Spinal cord (tissue), 10 donors: ENCODE results near the gene RNF212B. TPM values are rescaled to one million over a fixed set of nuclear protein-coding genes. Genes with fewer than 3 reads are reported as not detected.

ENCODE experiments used
- DNase-seq, 6 donors: peaks; one replicate each; pipeline versions ENCODE4 v3.0.0 to v3.0.0-alpha.2; 2013 to 2015; ENCODE audit warnings: low spot score in 6 of 6, low read depth in 4 of 6
- H3K27ac ChIP-seq: one replicate; pipeline ENCODE4 v1.5.1; 2013; ENCODE audit warnings: low read depth, low read length, control low read depth
- H3K27me3 ChIP-seq: one replicate; pipeline ENCODE4 v1.6.1; 2013; ENCODE audit warnings: low read length; ENCODE audit not compliant: control insufficient read depth, insufficient read depth
- H3K36me3 ChIP-seq: one replicate; pipeline ENCODE4 v1.6.1; 2013; ENCODE audit warnings: low read length; ENCODE audit not compliant: control insufficient read depth, insufficient read depth
- H3K4me1 ChIP-seq: one replicate; pipeline ENCODE4 v1.6.1; 2013; ENCODE audit warnings: low read length; ENCODE audit not compliant: control insufficient read depth, insufficient read depth
- H3K4me3 ChIP-seq: one replicate; pipeline ENCODE4 v1.5.1; 2013; ENCODE audit warnings: low read depth, low read length, control low read depth
- H3K9me3 ChIP-seq: one replicate; pipeline ENCODE4 v1.6.1; 2013; ENCODE audit warnings: low read length; ENCODE audit not compliant: control insufficient read depth, insufficient read depth
- WGBS: methylation state at CpG from one replicate; pipeline ENCODE4 v1.1.5; 2013; ENCODE audit warnings: missing lambda C conversion rate; ENCODE audit not compliant: insufficient coverage; 5-methylcytosine and 5-hydroxymethylcytosine counted together
- polyA plus RNA-seq, 2 donors: library from polyadenylated mRNA; unstranded; fragments of 120-200 nt; gene quantifications; one replicate each; pipeline ENCODE4 v1.2.1, GENCODE V29; 2013; ENCODE audit not compliant: insufficient read length in 2 of 2
- total RNA-seq, 2 donors: library from RNA; depleted of rRNA in 1 of 2; stranded (reverse); fragments of 120-200 nt in 1 of 2; fragments of >200 nt in 1 of 2; gene quantifications; one replicate each; pipeline versions ENCODE4 v1.2.3 to v1.2.4, GENCODE V29; 2013 to 2014
- donor health status: healthy.

The RNF212B gene
- total and polyA plus RNA-seq, 4 donors = not detected

DNA sequence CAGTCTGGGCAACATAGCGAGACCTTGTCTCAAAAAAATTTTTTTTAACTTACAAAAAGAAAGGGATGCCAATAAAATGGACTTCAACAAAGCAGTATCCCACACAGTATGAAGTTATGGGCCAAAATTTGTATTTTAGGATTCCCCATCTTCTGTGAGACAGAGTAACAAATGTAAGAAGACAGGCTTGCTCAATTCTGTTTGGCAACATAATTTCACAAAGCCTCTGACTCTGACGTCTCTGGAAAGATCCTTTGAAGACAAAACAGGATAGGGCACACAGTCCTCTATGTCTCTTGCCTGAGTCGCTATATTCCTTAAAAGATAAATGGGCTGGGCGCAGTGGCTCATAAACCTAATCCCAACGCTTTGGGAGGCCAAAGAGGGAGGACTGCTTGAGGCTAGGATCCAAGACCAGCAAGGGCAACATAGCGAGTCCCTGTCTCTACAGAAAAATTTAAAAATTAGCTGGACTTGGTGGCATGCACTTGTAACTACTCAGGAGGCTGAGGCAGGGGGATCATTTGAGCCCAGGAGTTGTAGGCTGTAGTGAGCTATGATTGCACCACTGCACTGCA, 49.3 kb downstream of the RNF212B start:
- Histone ChIP-seq H3K27me3 (no peaks in the 10 kb centered on the region), H3K36me3 (no peaks in the 10 kb centered on the region), H3K9me3 (no peaks in the 10 kb centered on the region), H3K4me3 (peak overlapping the region; percentile 93), H3K27ac (peak overlapping the region; percentile 94), H3K4me1 (peaks cover 15% of the 10 kb centered on the region)
- 67% methylated on average over 5 of the region's 6 CpGs for WGBS
- no peak for DNase-seq

DNA sequence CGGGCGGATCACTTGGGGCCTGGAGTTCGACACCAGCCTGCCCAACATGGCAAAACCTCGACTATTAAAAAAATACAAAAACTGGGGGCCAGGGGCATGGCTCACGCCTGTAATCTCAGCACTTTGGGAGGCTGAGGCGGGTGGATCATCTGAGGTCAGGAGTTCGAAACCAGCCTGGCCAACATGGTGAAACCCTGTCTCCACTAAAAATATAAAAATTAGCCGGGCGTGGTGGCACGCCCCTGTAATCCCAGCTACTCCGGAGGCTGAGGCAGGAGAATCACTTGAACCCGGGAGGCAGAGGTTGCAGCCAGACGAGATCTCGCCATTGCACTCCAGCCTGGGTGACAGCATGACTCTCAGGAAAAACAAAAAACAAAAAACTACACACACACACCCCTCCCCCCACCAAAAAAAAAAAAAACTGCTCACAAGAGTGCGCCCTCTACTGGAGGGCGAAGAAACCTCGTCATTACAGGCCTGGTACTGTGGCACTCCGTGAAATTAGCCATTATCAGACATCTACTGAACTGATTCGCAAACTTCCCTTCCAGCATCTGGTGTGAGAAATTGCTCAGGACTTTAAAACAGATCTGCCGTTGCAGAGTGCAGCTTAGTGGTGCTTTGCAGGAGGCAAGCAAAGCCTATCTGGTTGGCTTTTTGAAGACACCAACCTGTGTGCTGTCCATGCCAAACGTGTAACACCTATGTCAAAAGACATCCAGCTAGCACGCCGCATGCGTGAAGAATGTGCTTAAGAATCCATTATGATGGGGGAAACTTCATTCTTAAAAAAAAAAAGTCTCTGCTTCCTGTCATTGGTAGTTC, 57.2 kb downstream of the RNF212B start:
- Histone ChIP-seq H3K4me1 (peaks cover under 1% of the 10 kb centered on the region), H3K27me3 (no peaks in the 10 kb centered on the region), H3K27ac (no peak overlapping the region), H3K4me3 (no peak overlapping the region), H3K36me3 (peaks cover 18% of the 10 kb centered on the region), H3K9me3 (no peaks in the 10 kb centered on the region)
- peak in 3 of 6 donors; percentile 39 to 67 (median 55) for DNase-seq
- 32% methylated on average over 17 of the region's 24 CpGs for WGBS

DNA sequence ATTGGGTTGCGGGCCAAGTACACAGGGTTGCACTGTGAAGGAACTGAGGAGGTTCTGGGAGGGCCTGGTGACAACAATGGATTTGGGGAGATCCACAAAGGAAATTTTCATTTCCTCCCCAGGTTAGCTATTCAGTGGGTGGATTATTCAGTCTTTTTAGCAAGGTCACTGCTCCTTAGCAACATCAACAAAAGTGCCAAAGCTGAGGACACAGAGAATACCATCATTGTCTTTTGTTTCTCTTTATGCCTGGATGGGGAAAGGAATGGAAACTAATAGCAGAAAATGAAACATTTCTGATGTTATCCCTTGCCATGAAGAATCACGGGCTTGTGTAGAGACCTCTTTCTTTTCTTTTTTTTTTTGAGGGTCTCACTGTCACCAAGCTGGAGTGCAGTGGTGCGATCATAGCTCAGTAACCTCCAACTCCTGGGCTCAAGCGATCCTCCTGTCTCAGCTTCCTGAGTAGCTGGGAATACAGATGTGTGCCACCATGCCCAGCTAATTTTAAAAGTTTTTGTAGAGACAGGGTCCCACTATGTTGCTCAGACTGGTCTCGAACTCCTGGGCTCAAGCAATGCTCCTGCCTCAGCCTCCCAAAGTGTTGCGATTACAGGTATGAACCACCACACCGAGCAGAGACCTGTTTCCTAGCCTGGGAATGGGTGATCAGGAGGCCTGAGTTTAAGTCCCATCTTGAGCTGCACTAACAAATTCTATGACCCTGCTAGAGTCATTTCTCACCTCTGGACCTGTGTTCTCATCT, 58.5 kb downstream of the RNF212B start:
- H3K27ac ChIP-seq = no peak overlapping the region
- H3K9me3 ChIP-seq = no peaks in the 10 kb centered on the region
- no peaks in the 10 kb centered on the region for H3K27me3 ChIP-seq
- peaks cover 10% of the 10 kb centered on the region for H3K4me1 ChIP-seq
- no peak for DNase-seq
- 98% methylated on average over 6 of the region's 7 CpGs for WGBS
- no peak overlapping the region for H3K4me3 ChIP-seq
- peaks cover 18% of the 10 kb centered on the region for H3K36me3 ChIP-seq

DNA sequence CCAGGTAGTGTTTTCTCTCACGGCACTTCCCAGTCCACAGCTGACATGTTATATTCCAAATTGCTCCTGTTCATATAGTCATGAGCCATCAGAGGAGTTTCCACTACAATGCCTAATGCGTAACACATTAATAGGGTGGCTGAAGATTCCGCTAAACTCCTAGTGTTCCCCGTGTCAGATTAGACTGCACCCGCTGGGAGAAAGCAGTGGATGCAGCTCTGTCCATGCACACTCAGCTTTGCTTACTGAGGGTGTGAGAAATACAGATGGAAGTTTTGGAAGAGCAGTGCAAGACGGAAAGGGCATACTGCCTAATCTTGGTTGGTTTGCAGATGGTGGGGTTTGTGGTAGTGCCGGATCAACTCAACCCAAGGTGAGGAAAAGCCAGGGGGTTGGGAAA, 59.4 kb downstream of the RNF212B start:
- 88% methylated on average over 7 of the region's 7 CpGs for WGBS
- no peak overlapping the region for H3K27ac ChIP-seq
- H3K36me3 ChIP-seq = peaks cover 18% of the 10 kb centered on the region
- DNase-seq = no peak
- no peaks in the 10 kb centered on the region for H3K9me3 ChIP-seq
- peaks cover 10% of the 10 kb centered on the region for H3K4me1 ChIP-seq
- H3K4me3 ChIP-seq = no peak overlapping the region
- H3K27me3 ChIP-seq = no peaks in the 10 kb centered on the region

DNA sequence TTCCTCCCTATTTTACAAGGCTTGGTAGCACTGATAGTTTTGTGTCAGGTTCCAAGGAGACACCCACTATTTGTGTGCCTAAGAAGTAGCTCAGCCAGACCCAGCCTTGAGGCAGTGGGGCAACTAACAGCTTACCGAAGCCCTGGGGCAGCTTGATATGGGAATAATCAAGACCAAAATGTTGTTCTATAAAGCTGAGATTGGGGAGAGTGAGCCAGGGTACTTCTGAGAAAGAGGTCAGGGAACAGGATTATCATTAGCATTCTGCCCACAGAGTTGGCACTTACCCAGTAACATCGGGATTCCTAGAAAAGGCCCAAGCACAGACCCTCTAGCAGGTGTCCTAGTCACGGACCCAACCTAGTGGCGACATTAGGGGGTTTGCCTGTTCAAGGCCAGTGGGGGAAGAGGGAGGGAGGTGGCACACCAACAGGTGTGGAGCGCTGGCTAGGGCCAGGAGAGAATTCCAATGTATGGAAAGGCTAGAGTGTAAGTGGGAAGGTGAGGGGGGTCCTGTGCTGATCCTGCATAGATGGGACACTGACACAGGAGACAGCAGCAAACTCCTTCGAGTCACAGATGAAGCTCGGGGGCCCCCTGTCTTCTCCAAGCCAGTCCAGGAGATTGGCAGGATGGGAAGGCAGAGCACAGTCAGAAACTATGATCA, 60.0 kb downstream of the RNF212B start:
- WGBS = 66% methylated on average over 5 of the region's 7 CpGs
- Histone ChIP-seq H3K36me3 (peaks cover 18% of the 10 kb centered on the region), H3K4me3 (no peak overlapping the region), H3K4me1 (peaks cover 13% of the 10 kb centered on the region), H3K9me3 (no peaks in the 10 kb centered on the region), H3K27me3 (no peaks in the 10 kb centered on the region), H3K27ac (no peak overlapping the region)
- no peak for DNase-seq

DNA sequence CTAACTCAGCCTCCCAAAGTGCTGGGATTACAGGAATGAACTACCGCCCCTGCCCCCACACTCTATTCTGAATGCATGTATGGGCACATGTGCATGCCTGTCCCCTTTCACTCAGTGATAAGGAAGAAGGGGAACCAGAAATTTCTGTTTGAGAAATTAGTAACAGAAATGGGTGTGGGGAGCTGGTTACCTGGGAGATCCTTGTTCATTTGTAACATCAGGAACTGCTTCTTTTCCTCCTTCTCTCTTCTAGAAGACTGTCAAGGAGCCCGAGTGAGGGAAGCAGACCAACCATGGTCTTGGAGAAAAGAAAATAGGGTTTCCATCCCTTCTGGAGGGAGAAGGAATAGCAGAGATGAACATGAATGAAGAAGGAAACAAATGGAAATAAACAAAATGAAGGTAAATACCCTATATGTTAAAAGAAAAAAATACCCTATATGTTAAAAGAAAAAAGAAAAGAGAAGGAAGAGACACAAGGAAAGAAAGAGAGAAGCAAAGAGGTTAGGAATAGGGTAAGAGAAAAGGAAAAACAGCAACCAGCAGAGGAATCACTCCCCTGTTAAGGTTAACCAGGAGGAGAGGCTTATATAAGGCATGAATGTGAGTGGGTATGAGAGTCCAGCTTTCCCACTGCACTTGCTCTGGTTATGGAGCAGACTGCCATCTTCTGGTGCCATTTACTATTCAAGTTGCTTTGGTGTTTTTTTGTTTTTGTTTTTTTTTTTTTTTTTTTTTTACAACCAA, 61.6 kb downstream of the RNF212B start:
- DNase-seq = peak in 2 of 6 donors; percentile 70 to 86
- no peaks in the 10 kb centered on the region for H3K27me3 ChIP-seq
- H3K9me3 ChIP-seq = no peaks in the 10 kb centered on the region
- H3K4me1 ChIP-seq = peaks cover 18% of the 10 kb centered on the region
- no peak overlapping the region for H3K27ac ChIP-seq
- no peak overlapping the region for H3K4me3 ChIP-seq
- peaks cover 18% of the 10 kb centered on the region for H3K36me3 ChIP-seq
- WGBS = no CpG with 5 or more reads among the region's 2 CpGs

DNA sequence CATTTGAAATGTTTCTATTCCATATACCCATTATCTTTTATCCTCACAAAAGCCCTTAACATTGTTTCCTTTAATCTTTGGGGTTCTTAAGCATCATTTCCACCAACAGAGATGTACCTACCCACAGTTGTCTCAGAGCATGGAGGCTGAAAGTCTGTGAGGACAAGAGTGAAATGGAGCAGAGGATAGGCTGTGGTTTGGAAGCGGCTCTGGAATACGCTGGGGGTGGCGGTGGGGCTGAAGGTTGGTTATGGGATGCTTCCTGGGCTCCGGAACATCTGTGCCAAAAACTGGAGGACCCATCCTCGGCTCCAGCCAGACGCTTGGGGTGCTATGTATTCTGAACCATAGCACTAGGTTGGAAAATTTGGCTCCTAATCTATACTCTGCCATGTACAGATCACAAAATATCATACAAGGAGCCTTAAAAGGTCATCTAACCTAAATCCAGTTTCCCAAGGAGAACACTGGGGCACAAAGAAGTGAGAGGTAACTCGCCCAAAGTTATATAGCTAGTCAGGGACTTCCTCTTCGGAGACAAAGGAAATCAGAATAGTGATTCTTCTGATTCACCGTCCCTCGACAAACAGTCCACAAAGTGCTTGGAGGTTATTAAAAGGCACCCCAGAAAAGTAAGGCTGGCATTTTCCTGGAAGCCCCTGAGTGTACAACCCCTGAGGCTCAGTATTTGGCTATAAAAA, 62.4 kb downstream of the RNF212B start:
- no peaks in the 10 kb centered on the region for H3K9me3 ChIP-seq
- 91% methylated on average over 6 of the region's 10 CpGs for WGBS
- peak overlapping the region; percentile 88 for H3K4me3 ChIP-seq
- DNase-seq = no peak
- peaks cover 18% of the 10 kb centered on the region for H3K36me3 ChIP-seq
- no peaks in the 10 kb centered on the region for H3K27me3 ChIP-seq
- H3K27ac ChIP-seq = peak overlapping the region; percentile 100
- peaks cover 18% of the 10 kb centered on the region for H3K4me1 ChIP-seq

DNA sequence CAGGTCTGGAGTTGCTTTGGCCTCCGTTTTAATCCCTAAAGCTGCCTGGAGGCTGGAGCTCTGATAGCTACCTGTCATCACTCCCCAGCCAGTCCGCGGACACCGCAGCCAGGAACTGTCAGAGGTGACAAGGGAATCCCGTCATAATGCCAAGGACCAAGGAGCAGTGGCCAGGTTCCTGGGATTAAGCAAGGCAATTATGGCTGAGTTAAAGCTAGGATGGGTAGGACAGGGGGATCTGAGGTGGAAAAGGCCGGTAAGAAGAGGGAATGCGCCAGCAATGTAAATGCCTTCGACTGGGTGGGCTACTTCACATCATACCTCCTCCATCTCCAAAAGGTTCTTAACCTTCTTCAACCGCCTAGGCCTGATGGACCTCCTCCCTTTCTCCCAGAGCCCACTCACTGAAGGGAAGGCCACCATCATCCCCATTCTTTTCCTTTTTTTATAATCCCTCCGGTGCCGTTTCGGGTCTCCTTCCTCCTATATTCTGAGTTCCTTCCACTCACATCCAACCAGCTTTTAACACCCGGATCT, 63.0 kb downstream of the RNF212B start:
- peak in 1 of 6 donors; percentile 22 for DNase-seq
- peak overlapping the region; percentile 88 for H3K4me3 ChIP-seq
- WGBS = 4% methylated on average over 10 of the region's 13 CpGs

More for the DNA sequence above, 63.0 kb downstream of the RNF212B start:
- peaks cover 18% of the 10 kb centered on the region for H3K36me3 ChIP-seq
- H3K27me3 ChIP-seq = no peaks in the 10 kb centered on the region
- peaks cover 22% of the 10 kb centered on the region for H3K4me1 ChIP-seq
- peak overlapping the region; percentile 100 for H3K27ac ChIP-seq
- H3K9me3 ChIP-seq = no peaks in the 10 kb centered on the region
